Smooth muscle cell of the brain vasculature (primary cell): ENCODE results near the gene MPHOSPH9.

Experiments
- DNase-seq: peaks from one replicate; pipeline ENCODE4 v3.0.0-alpha.2; 2012; ENCODE audit warnings: low read depth, low spot score

Gene MPHOSPH9

GRCh38 chr12:123232807-123233504 is at the start of gene MPHOSPH9, which contains the start of gene MTRFR:
TSS of gene MPHOSPH9 (minus strand) at chr12:123233141. CDS start at chr12:123230364, 2,777 bp downstream.
TSS of gene MTRFR (plus strand) at chr12:123233436. CDS start at chr12:123253675, 20,239 bp downstream.
- DNase-seq: peak; percentile 98

- no peak for DNase-seq
Observed at GRCh38 chr12:123282111-123282510, 49.2 kb upstream of the MPHOSPH9 start.

- no peak for DNase-seq
Observed at GRCh38 chr12:123280971-123281370, 48.0 kb upstream of the MPHOSPH9 start.

- no peak for DNase-seq
Observed at GRCh38 chr12:123278101-123278627, 45.2 kb upstream of the MPHOSPH9 start.

- DNase-seq: no peak
Observed at GRCh38 chr12:123273166-123273565, 40.2 kb upstream of the MPHOSPH9 start.

GRCh38 chr12:123271001-123271668 is 38.2 kb upstream of the MPHOSPH9 start:
- DNase-seq: no peak

- DNase-seq: no peak
Observed at GRCh38 chr12:123270214-123271000, 37.5 kb upstream of the MPHOSPH9 start.

- DNase-seq: no peak
Observed at GRCh38 chr12:123269896-123270213, 36.9 kb upstream of the MPHOSPH9 start.

- DNase-seq: no peak
Observed at GRCh38 chr12:123269395-123269892, 36.5 kb upstream of the MPHOSPH9 start.

- DNase-seq: no peak
Observed at GRCh38 chr12:123268850-123269249, 35.9 kb upstream of the MPHOSPH9 start.

GRCh38 chr12:123267991-123268843 is 35.3 kb upstream of the MPHOSPH9 start:
- DNase-seq: no peak

GRCh38 chr12:123267335-123267920 is 34.5 kb upstream of the MPHOSPH9 start:
- DNase-seq: no peak

GRCh38 chr12:123266679-123267277 is 33.8 kb upstream of the MPHOSPH9 start:
- no peak for DNase-seq

GRCh38 chr12:123265851-123266678 is 33.1 kb upstream of the MPHOSPH9 start:
- no peak for DNase-seq

- no peak for DNase-seq
Observed at GRCh38 chr12:123264642-123265041, 31.7 kb upstream of the MPHOSPH9 start.

GRCh38 chr12:123263196-123263817 is 30.4 kb upstream of the MPHOSPH9 start:
- DNase-seq: no peak

GRCh38 chr12:123261196-123261595 is 28.3 kb upstream of the MPHOSPH9 start:
- DNase-seq: no peak

- DNase-seq: no peak
Observed at GRCh38 chr12:123260081-123260480, 27.1 kb upstream of the MPHOSPH9 start.

GRCh38 chr12:123258593-123258992 is 25.7 kb upstream of the MPHOSPH9 start:
- DNase-seq: no peak
